ENCODE measurements around the gene DAPK2.
A peak's percentile ranks its signal among the peaks of the same experiment; 100 is the strongest.

Gene DAPK2

DNA sequence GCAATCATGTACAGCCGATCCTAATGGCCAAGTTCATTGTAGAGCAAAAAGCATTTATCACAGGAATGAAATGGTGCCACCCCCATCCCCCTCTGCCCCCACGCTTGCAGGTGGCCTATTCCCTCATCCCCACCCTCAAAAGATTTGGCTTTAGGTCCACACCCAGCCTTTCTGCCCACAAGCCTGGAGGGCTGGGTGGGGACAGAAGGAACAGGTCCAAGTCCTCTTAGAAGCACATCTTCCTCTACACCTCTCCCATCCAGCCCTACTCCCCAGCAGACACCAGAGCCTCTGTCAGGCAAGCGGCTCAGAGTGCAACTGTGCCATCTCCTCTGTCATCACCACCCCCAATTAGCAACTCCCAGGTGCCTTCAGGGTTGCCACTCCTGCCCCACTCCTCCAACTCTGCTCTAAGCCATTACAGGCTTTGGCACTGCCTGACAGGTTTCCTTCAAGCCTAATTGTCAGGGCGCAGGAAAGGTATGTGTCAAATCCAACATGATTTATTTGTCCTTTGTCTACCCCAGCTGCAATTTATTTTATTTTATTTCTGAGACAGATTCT lies 49.4 kb downstream of the DAPK2 start:
- no peak for DNase-seq (ENCODE audit: low spot score)

- DNase-seq (ENCODE audit: low spot score), result no peak
These were observed 50.5 kb downstream of the DAPK2 start for GRCh38 chr15:63995789-63996188.

- DNase-seq (ENCODE audit: low spot score), result no peak
These were observed 52.1 kb downstream of the DAPK2 start for GRCh38 chr15:63994073-63994600.

DNA sequence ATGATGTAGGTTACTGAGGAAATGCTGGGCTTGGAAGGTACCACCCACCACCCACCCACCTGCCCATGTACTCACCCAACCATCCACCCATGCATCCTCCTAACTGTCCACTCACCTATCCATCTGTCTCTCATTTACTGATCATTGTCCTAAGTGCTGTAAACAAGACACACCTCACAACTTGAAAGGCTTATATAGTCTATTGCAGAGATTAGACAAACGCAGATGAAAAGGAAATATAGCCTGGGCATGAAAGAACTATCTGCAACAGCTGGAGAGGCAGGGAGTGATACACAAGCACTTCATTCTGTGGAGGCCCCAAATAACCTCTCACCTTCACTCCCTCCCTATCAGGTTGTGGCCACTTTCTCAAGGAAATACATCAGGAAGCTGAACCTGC lies 54.0 kb downstream of the DAPK2 start:
- DNase-seq (ENCODE audit: low spot score), result no peak

DNA sequence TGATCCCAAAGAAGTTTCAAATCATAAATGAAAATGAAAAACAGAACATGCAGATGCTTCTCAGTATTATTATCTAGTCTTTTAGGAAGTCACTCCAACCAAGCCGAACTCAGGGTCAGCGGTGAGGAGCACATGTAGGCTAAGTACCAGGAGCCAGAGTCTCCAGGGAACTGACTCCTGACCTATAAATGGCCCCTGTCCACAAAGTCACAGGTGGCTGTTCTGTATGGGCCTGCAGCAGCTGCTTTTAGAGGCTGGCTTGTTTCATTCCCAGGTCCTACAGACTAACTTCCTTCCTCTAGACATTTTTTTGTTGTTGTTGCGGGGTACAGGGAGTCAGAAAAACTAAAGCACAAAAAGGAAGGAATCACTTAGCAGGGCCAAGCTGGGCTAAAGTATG lies 54.6 kb downstream of the DAPK2 start:
- no peak for DNase-seq (ENCODE audit: low spot score)

- DNase-seq (ENCODE audit: low spot score), result no peak
These were observed 55.8 kb downstream of the DAPK2 start for GRCh38 chr15:63990454-63990853.

DNA sequence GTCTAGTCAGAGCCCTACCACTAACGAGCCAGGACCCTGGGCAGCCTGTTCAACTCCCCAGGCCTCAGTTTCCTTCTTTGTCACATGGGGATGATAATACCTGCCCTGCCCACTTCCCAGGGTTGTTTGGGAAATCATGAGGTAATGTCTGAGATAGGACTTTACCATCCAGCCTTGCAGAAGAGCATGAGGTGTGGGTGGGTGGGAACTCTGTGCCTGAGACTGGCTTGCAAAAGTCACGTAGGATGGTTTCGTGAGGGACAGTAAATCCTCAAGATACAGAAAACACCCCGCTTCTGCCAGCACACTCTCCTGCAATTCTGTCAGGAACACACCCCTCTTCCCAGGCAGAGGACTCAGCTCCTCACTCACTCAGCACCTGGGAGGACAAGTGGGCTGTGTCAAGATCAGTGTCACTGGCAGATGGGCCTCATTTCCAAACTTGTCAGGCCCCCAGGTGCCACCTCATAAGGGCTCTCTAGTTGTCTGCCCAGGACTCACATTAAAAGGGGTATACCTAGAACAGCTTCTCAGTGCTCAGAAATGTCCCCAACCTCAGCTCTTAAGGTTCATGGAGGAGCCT lies 58.4 kb downstream of the DAPK2 start:
- DNase-seq (ENCODE audit: low spot score), result no peak

DNA sequence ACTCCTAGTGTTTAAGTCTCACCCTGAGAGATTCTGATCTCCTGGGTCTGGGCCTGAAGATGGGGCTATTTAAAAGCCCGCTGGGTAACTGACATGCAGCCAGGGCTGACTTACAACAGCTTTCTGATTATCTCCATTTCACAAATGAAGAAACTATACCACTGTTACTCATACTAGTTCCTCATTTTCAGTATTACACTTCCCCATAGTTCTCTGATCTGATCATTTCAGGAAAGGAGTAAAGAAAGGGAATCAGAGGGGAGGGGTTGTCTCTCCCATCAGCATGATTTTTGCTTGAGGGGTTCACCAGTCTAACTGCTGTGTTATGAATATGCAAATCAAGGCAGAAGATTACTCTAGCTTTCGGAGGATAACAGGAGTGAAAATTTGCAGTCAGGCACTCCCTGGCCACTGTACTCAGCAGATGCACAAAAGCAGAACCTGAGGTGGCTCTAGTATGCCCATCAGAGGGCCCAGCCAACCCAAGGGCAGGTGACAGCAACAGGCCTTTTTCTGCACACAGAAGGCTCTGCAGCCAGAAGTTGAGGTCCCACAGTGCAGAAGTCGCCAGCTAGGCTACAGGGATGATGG lies 59.4 kb downstream of the DAPK2 start:
- DNase-seq (ENCODE audit: low spot score), result peak; percentile 28

- DNase-seq (ENCODE audit: low spot score), result no peak
These were observed 60.1 kb downstream of the DAPK2 start for GRCh38 chr15:63986185-63986680.

DNA sequence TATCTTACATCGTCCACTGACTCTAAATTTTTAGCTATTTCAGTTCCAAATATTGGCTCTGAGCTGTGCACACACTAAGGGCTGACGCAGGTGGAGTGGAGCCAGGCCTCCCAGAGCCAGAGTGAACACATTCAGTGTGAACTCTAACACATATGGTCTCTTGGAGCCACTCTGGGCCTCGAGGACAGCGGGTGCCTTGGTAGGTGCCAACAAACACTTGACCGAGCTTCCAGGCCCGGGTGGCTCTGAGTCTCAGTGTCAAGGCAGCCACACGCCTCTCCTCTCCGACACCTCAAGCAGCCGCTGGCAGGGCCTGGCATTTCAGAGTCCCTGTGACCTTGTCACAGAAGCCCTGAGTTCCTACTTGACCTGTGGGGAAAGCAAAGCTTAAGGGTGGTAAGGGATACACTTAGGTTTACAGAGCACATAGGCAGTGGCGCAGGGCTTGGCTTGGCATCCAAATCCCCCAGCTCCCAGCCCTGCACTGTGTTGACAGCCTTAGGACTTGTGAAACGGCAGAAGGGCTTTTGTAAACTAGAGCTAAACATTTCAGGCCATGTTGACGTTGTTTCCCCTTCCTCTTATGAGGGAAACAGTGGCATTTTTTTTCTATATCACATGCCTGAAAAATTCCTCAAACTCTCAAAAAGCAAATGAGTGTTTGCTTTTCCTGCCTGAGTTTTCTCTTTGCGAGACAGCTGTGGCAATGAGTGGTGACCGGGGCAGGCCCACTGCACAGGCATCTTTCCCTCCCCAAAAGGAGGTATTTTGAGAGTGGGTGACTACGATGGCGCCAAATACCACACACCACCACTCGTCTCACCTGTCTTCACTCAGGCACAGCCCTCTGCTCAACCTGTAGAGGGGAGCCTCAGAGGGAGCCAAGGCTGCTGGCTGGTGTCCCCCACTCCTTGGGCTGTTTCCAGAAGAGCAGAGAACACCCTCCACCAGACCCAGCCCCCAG lies 60.8 kb downstream of the DAPK2 start:
- DNase-seq (ENCODE audit: low spot score), result no peak

DNA sequence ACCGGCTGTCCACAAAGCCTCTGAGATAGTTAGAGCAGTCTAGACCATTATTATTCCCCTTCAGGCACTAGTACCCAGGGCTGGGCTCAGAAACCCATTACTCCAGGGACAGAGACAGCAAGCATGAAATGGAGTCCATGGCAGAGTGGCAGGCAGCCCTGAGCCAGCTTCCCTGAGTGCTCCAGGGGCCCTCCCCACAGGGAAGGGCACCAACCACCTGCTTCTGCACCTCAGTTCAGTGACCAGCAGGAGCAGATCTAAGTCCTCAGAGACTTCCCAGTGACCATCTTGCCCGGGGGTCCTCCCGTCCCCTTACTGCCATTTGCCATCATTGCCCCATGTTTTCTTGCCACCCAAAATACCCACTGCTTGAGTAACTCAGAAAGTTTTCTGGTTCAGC lies 62.0 kb downstream of the DAPK2 start:
- no peak for DNase-seq (ENCODE audit: low spot score)

DNA sequence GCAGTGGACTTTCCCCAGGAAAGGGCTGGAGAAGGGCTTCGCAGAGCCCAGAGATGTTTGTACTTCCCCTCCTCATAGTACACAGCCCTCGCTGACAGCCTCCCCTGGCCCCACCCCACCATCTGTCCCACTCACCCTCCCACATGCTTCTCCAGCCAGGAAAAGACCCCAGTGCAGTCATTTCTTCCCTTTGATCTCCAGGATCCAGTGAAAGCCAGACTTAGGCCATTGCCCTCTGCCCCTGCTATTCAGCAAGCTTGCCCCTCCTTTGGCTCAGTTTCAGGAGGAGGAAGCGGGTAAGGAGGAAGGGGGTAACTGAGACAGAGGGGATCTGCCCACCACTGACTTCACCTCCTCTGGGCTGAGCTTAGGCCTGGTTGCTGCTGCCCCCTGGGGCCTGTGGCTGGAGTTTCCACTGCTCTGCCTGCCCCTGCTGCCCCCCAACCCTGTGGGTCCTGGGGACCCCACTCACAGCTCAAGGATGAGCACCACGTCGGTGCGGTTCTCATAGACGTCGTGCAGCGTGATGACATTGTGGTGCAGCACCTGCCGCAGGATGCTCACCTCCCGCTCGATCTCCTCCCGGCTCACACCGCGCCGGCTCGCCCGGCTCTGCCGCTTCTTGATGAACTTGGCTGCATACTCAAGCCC lies 63.1 kb downstream of the DAPK2 start:
- no peak for DNase-seq (ENCODE audit: low spot score)

DNA sequence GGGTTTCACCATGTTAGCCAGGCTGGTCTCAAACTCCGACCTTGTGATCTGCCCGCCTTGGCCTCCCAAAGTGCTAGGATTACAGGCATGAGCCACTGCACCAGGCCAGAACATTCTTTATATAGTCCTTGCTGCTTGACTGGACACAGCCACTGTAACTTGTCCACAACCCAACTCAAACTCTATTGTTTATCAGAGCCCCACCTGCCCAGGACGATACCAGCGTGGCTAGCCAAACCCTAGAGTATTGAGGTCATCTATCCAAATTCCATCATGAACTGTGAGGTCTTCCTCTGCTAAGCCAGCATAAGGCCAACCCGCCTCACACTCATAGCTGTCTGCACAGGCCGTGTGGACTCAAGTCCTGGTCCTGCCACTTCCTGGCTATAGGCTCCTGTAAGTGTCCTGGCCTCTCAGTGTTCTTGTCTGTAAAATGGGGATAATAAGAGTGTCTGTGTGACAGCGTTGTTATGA lies 63.9 kb downstream of the DAPK2 start:
- no peak for DNase-seq (ENCODE audit: low spot score)

DNA sequence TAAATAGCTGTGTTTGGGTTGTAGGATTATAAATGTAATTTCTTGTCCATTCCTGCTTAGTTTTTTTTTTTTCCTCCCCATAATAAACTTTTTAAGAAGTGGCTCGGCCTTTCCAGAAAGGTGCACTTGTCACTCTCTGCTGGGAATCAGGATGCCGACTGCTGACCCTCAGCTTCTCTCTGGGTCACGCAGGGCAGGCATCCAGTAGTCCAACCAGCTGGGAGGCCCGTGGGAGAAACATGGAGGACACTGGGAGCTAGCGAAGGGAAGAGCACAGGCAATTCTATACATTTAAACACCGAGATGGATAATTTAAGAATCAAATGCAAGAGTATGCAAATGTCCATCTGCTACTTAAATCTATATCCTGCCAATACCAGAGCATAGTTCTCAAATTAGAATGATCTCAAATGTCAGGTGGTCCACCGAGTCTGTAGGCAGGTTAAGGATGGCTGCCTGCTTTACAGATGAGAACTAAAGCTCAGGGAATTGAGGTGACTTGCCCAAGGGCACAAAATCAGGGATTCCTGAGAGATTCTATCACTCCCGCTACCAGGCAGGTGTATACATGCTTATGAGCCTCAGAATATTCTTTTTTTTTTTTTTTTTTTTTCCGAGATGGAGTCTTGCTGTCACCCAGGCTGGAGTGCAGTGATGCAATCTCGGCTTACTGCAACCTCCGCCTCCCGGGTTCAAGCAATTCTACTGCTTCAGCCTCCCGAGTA lies 64.5 kb downstream of the DAPK2 start:
- no peak for DNase-seq (ENCODE audit: low spot score)

DNA sequence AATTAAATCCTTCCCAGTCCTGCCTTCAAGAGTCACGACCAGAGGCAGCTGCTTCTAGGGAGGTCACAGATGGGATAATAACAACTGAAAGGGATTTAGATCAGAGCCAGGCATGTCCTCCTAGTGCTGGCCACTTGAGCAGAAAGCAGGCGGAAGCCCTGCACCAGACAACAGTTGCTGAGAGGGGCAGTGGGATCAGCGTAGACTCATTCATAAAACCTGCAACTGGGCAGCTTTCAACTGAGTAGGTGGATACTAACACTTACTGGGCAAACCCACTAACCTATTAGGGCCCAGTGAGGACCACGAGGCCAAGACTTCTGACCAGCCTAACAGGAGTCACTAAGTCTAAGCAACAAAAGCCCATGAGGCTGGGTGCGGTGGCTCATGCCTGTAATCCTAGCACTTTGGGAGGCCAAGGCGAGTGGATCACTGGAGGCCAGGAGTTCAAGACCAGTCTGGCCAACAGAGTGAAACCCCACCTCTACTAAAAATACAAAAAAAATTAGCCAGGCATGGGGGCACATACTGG lies 67.0 kb downstream of the DAPK2 start:
- DNase-seq (ENCODE audit: low spot score), result no peak

DNA sequence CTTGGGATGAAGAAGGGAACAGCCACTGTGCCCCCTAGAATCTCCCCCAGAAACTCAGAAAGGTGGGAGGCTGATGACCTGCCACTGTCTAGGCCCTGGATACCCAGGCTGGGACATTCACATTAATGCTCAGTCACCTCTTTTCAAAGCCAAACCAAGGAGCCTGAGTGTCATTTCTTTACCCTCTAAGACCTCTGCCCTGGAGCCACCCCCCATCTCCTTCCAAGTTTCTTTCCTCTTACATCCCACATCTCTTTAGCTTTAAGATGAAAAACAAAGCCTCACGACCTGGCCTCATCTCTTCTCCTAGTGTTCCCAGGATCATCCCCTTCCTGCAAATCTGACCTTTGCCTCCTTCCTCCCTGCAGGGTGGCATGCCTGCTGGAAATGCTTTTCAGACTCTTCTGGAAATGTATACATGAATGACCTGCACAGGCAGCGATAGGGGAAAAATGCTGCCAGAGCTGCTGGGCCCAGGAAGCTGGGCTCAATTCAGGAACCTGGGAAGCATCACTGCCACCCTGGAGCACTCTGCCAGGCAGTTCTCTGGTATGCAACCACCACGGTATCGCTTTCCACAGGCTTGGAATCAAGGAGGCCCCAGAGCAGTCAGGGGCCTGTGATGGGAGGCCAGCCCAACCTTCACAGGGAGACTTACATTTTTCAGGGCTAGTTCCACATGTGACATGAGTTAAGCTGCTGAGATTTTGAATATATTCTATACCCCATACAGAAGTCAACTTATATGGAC lies 67.6 kb downstream of the DAPK2 start:
- DNase-seq (ENCODE audit: low spot score), result no peak

DNA sequence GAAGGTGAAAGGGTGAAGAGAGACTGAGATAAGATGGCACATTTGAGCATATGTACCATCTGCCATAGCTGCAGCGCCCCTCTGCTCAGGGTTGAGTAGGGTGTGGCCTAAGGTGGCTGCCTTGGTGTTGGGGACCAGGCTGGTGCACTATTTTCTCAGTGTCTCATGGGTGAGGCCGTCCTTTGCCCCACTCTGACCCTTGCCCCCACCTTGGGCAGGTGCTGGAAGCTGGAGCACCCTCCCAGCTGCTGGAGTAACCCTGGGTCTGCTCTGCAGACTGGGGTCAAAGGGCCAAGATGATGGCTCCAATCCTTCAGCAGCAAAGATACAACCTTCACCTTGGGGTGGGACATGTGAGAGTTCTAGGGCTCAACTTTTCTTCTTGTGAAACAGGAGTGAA lies 69.2 kb downstream of the DAPK2 start:
- DNase-seq (ENCODE audit: low spot score), result no peak

- DNase-seq (ENCODE audit: low spot score), result no peak
These were observed 72.3 kb downstream of the DAPK2 start for GRCh38 chr15:63974021-63974420.

GRCh38 chr15:63973212-63974009 lies 72.9 kb downstream of the DAPK2 start:
- no peak for DNase-seq (ENCODE audit: low spot score)

All from globus pallidus (tissue), 1 donor.